Omental fat pad (tissue), 4 donors: ENCODE data around the gene MYL9. TPM values are rescaled to one million over a fixed set of nuclear protein-coding genes. Genes with fewer than 3 reads are reported as not detected.

ENCODE experiments used
- ATAC-seq: fragments of 150-250 bp; one replicate; pipeline ENCODE4 v1.9.1; 2016; ENCODE audit warnings: mild to moderate bottlenecking, moderate library complexity; ENCODE audit not compliant: low FRiP score
- DNase-seq: peaks from one replicate; pipeline ENCODE4 v3.0.0-alpha.2; 2019; ENCODE audit warnings: low spot score
- CTCF ChIP-seq, 3 donors: fragments of 450-650 bp; IDR thresholded peaks; one replicate each; pipeline ENCODE4 v1.5.1; 2016 to 2017; ENCODE audit warnings: antibody characterized with exemption in 3 of 3, mild to moderate bottlenecking in 3 of 3, moderate library complexity in 2 of 3
- small RNA-seq: library from RNA; depleted of rRNA; stranded (forward); fragments of <200 nt; gene quantifications from one replicate; pipeline ENCODE3, GENCODE V24; 2016
- total RNA-seq, 4 donors: library from RNA; depleted of rRNA; stranded (reverse); fragments of >200 nt; gene quantifications; one replicate each; pipeline ENCODE4 v1.1.0, GENCODE V29; 2016

MYL9 gene
- total RNA-seq, 4 donors from 2014 or later = 57.0 to 145 (median 102) TPM

GRCh38 chr20:36585410-36586125 is 44.2 kb downstream of the MYL9 start:
- ATAC-seq (no peak), DNase-seq (no peak)
- no peak for TF ChIP-seq CTCF (IDR thresholded peaks at IDR 0.05)

GRCh38 chr20:36587388-36588070 is 46.2 kb downstream of the MYL9 start:
- no peak for TF ChIP-seq CTCF (IDR thresholded peaks at IDR 0.05)
- ATAC-seq (no peak), DNase-seq (no peak)

- ATAC-seq (no peak), DNase-seq (no peak)
- no peak for TF ChIP-seq CTCF (IDR thresholded peaks at IDR 0.05)
Measured at GRCh38 chr20:36591281-36591680, 50.0 kb downstream of the MYL9 start.

GRCh38 chr20:36591854-36592641 is 50.7 kb downstream of the MYL9 start:
- ATAC-seq (peak; percentile 34), DNase-seq (no peak)
- no peak for TF ChIP-seq CTCF (IDR thresholded peaks at IDR 0.05)

- ATAC-seq (no peak), DNase-seq (no peak)
- TF ChIP-seq CTCF (IDR thresholded peaks at IDR 0.05) = no peak
Measured at GRCh38 chr20:36593347-36593929, 52.1 kb downstream of the MYL9 start.

GRCh38 chr20:36599912-36600345 is 58.6 kb downstream of the MYL9 start:
- ATAC-seq (no peak), DNase-seq (no peak)
- no peak for TF ChIP-seq CTCF (IDR thresholded peaks at IDR 0.05)

Small RNAs within 50 kb of the gene (small RNA-seq; reads per million reads assigned to genes)
- not detected for gene RF00017

Other genes starting within 250 kb of the MYL9 start
- gene DLGAP4, start 235.2 kb upstream of the MYL9 start, total RNA-seq = 10 to 100 TPM; 26.0 to 42.6 (median 30.7) TPM
- gene TGIF2, start 32.1 kb downstream of the MYL9 start, total RNA-seq = 10 to 100 TPM; 11.0 to 15.1 (median 12.1) TPM
- gene RAB5IF, start 64.3 kb downstream of the MYL9 start, total RNA-seq = 100 to 1,000 TPM in 2 of 4 donors, 10 to 100 TPM in 2; 66.8 to 117 (median 89.1) TPM
- gene SLA2, start 104.7 kb downstream of the MYL9 start, total RNA-seq = 1 to 10 TPM; 1.1 to 3.2 (median 1.6) TPM
- 10 to 100 TPM in 3 of 4 donors, 1 to 10 TPM in 1; 9.5 to 16.4 (median 14.3) TPM for gene NDRG3, start 204.6 kb downstream of the MYL9 start, total RNA-seq
- gene DSN1, start 232.2 kb downstream of the MYL9 start, total RNA-seq = 10 to 100 TPM in 1 of 4 donors, 1 to 10 TPM in 3; 4.5 to 13.9 (median 5.0) TPM